K562 treated with DMSO at 1 percent for 12 hours (cell line): ENCODE data around the gene FAM169A. TPM values are rescaled to one million over a fixed set of nuclear protein-coding genes. Genes with fewer than 3 reads are reported as not detected.

ENCODE experiments used
- total RNA-seq: library from RNA; unstranded; fragments of 300-600 nt; gene quantifications from 2 replicates; pipeline ENCODE4 v1.2.3, GENCODE V29; 2022; ENCODE audit not compliant: insufficient read depth

Gene FAM169A, protein sequence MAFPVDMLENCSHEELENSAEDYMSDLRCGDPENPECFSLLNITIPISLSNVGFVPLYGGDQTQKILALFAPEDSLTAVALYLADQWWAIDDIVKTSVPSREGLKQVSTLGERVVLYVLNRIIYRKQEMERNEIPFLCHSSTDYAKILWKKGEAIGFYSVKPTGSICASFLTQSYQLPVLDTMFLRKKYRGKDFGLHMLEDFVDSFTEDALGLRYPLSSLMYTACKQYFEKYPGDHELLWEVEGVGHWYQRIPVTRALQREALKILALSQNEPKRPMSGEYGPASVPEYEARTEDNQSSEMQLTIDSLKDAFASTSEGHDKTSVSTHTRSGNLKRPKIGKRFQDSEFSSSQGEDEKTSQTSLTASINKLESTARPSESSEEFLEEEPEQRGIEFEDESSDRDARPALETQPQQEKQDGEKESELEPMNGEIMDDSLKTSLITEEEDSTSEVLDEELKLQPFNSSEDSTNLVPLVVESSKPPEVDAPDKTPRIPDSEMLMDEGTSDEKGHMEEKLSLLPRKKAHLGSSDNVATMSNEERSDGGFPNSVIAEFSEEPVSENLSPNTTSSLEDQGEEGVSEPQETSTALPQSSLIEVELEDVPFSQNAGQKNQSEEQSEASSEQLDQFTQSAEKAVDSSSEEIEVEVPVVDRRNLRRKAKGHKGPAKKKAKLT
- not detected in 2 replicates for total RNA-seq

GRCh38 chr5:74865804-74866595, at the start of gene FAM169A:
FAM169A (minus strand) TSS chr5:74866387; CDS start chr5:74841676, 24,711 bp downstream.

DNA sequence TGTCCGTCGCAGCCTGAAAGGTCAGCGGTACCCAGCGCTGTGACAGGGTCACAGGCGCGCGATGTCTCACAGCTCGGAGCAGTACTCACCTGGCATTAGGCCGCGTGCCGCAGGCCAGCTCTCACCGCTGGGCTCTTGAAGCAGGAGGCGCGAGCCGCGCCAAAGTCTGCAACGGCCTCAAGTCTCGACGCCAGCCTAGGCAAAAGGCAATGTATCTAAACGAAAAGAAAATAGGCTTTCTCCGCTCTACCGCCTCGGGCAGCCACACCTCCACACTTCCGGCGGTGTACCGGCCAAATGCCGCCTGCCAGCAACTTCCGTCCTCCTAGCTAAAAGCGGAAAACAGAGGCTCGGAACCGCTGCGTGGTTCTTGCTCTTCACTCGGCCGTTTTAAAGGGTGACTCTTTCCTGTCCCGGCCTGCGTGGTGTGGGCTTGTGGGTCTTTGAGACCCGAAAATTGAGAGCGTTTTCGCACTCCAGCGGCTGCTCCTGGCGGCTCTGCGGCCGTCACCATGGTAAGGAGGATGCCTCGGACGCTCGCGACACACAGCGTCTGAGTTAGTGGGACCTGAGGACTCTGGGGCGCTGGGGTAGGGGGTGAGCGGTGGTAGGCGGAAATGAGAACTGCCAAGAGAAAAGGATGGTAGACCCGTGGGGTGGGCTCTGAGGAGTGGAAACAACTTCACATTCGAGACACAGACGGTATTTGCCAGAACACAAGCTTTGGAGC, 99.2 kb downstream of the FAM169A start, which contains the start of the genes GFM2 and NSA2:
GFM2 (minus strand) TSS at position 269 of the 730 bp plus-strand sequence. CDS start 3,375 bp downstream, outside the sequence.
NSA2 (plus strand) TSS at position 401 of the 730 bp plus-strand sequence; CDS start at position 513, 112 bp downstream.

Other genes starting within 250 kb of the FAM169A start
- 0.36 and 0.90 TPM in 2 replicates for gene ENC1, start 225.7 kb downstream of the FAM169A start, total RNA-seq
- 173 and 199 TPM in 2 replicates for gene HEXB, start 181.2 kb downstream of the FAM169A start, total RNA-seq
- 13.6 and 30.4 TPM in 2 replicates for gene GFM2, start 99.3 kb downstream of the FAM169A start, total RNA-seq
- 72.2 and 84.2 TPM in 2 replicates for gene NSA2, start 99.1 kb downstream of the FAM169A start, total RNA-seq
- not detected in 2 replicates for gene GCNT4, start 186.2 kb upstream of the FAM169A start, total RNA-seq